Natural killer cell (primary cell): Measurements from ENCODE around the gene ADGRV1. TPM values are rescaled to one million over a fixed set of nuclear protein-coding genes. Genes with fewer than 3 reads are reported as not detected.

ENCODE experiments used
- ATAC-seq, 3 donors: fragments of 150-1000 bp in 2 of 3; fragments of 200-7000 bp in 1 of 3; cut with Tn5 transposase; 1 replicate in 1 of 3; 2 replicates in 2 of 3; pipeline ENCODE4 v1.10.0; 2021; ENCODE audit warnings: mild to moderate bottlenecking in 2 of 3, moderate library complexity in 2 of 3
- DNase-seq, 2 donors: peaks; one replicate each; pipeline versions ENCODE4 v3.0.0 to v3.0.0-alpha.2; 2013 to 2021; ENCODE audit warnings: mixed read lengths in 1 of 2
- H3K27ac ChIP-seq: one replicate; pipeline ENCODE4 v1.5.1; 2013; ENCODE audit warnings: mild to moderate bottlenecking, low read length
- H3K27me3 ChIP-seq: one replicate; pipeline ENCODE4 v1.6.1; 2013; ENCODE audit warnings: low read length; ENCODE audit not compliant: control insufficient read depth, insufficient read depth
- H3K36me3 ChIP-seq: one replicate; pipeline ENCODE4 v1.6.1; 2013; ENCODE audit warnings: low read length; ENCODE audit not compliant: control insufficient read depth, insufficient read depth
- H3K4me1 ChIP-seq: one replicate; pipeline ENCODE4 v1.6.1; 2013; ENCODE audit warnings: low read length; ENCODE audit not compliant: control insufficient read depth, insufficient read depth
- H3K4me3 ChIP-seq: one replicate; pipeline ENCODE4 v1.5.1; 2013; ENCODE audit warnings: low read length
- H3K9me3 ChIP-seq: one replicate; pipeline ENCODE4 v1.6.1; 2013; ENCODE audit warnings: low read length; ENCODE audit not compliant: control insufficient read depth, insufficient read depth
- H3K27ac Mint-ChIP-seq, 2 donors: one replicate each; pipeline ENCODE4 v1.8.0; 2022; ENCODE audit warnings: mild to moderate bottlenecking in 2 of 2, mixed read lengths in 2 of 2, moderate library complexity in 1 of 2
- H3K27me3 Mint-ChIP-seq, 2 donors: one replicate each; pipeline ENCODE4 v1.8.0; 2022; ENCODE audit warnings: low read depth in 2 of 2, mixed read lengths in 2 of 2
- H3K36me3 Mint-ChIP-seq: one replicate; pipeline ENCODE4 v1.8.0; 2022; ENCODE audit warnings: mixed read lengths
- H3K4me1 Mint-ChIP-seq, 2 donors: one replicate each; pipeline ENCODE4 v1.8.0; 2022; ENCODE audit warnings: mixed read lengths in 2 of 2
- H3K4me3 Mint-ChIP-seq: one replicate; pipeline ENCODE4 v1.8.0; 2022; ENCODE audit warnings: mild to moderate bottlenecking, moderate library complexity, mixed read lengths
- H3K9me3 Mint-ChIP-seq, 2 donors: one replicate each; pipeline ENCODE4 v1.8.0; 2022; ENCODE audit warnings: mixed read lengths in 2 of 2
- WGBS: methylation state at CpG from one replicate; pipeline ENCODE4 v1.1.7; 2013; ENCODE audit warnings: missing lambda C conversion rate; ENCODE audit not compliant: insufficient coverage; 5-methylcytosine and 5-hydroxymethylcytosine counted together
- intact Hi-C: fragments of 100-400 bp; cut with micrococcal nuclease; formaldehyde crosslinking; loops from one replicate; pipeline ENCODE4 v1.14.2; 2022
- total RNA-seq, 4 donors: library from RNA; stranded (reverse); fragments of 120-200 nt in 1 of 4; gene quantifications; one replicate each; pipeline versions ENCODE4 v1.2.3 to v1.2.4, GENCODE V29; 2013 to 2022
- TF ChIP-seq, protein P1 (sequence below): fragments of 200-600 bp; IDR thresholded peaks from one replicate; pipeline ENCODE4 v1.8.0; 2022; ENCODE audit warnings: antibody characterized with exemption

ADGRV1 gene
- total RNA-seq, 3 donors from 2014 or later (not counting 1 experiment from before 2014, with no cell fraction given), result 0.50 to 0.71 TPM; not detected in 1

DNA sequence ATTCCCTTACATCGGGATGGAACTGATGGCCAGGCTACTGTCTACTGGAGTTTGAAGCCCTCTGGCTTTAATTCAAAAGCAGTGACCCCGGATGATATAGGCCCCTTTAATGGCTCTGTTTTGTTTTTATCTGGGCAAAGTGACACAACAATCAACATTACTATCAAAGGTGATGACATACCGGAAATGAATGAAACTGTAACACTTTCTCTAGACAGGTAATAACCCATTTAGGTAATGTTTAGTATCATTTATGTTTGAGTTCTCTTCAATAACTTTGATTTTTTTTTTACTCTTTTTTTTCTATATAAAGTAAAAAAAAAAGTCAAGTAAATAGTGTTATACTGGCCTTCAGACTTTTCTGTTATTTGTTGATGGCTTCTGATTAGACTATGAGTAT lies 79.1 kb downstream of the ADGRV1 start:
- no peaks in the 10 kb centered on the region for H3K4me1 Mint-ChIP-seq
- no peaks in the 10 kb centered on the region for H3K4me1 ChIP-seq
- no peak overlapping the region for H3K4me3 ChIP-seq
- 86% methylated on average over 2 of the region's 3 CpGs for WGBS
- no peaks in the 10 kb centered on the region for H3K27me3 Mint-ChIP-seq
- ATAC-seq, result no peak
- no peaks in the 10 kb centered on the region for H3K9me3 ChIP-seq
- intact Hi-C loops, result no loop called here
- H3K27ac ChIP-seq, result no peak overlapping the region
- no peaks in the 10 kb centered on the region for H3K36me3 ChIP-seq
- DNase-seq, result no peak
- no peaks in the 10 kb centered on the region for H3K27me3 ChIP-seq
- H3K27ac Mint-ChIP-seq, result no peak overlapping the region
- no peaks in the 10 kb centered on the region for H3K36me3 Mint-ChIP-seq
- TF ChIP-seq, protein P1, sequence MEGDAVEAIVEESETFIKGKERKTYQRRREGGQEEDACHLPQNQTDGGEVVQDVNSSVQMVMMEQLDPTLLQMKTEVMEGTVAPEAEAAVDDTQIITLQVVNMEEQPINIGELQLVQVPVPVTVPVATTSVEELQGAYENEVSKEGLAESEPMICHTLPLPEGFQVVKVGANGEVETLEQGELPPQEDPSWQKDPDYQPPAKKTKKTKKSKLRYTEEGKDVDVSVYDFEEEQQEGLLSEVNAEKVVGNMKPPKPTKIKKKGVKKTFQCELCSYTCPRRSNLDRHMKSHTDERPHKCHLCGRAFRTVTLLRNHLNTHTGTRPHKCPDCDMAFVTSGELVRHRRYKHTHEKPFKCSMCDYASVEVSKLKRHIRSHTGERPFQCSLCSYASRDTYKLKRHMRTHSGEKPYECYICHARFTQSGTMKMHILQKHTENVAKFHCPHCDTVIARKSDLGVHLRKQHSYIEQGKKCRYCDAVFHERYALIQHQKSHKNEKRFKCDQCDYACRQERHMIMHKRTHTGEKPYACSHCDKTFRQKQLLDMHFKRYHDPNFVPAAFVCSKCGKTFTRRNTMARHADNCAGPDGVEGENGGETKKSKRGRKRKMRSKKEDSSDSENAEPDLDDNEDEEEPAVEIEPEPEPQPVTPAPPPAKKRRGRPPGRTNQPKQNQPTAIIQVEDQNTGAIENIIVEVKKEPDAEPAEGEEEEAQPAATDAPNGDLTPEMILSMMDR, result no peak
- no peak overlapping the region for H3K4me3 Mint-ChIP-seq
- no peaks in the 10 kb centered on the region for H3K9me3 Mint-ChIP-seq

DNA sequence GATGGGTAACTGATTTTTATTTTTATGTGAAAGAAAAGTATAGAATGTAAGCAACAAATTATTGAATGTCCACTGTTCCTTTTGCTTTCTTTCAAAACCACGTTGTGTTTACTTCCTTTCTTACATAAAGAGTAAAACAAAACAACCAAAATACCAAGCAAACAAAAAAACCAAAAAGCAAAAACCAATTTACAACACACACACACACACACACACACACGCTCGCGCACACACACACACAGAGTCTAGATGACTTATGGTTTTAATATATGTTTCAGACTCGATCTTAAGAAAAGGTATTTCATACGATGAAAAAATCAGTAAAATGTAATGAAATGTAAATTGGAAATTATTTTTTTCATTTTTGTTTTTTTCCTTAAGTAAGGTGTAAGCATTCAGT lies 80.3 kb downstream of the ADGRV1 start:
- TF ChIP-seq, protein P1, result no peak
- 78% methylated on average over 5 of the region's 6 CpGs for WGBS
- Histone ChIP-seq H3K9me3 (no peaks in the 10 kb centered on the region), H3K4me3 (no peak overlapping the region), H3K27ac (no peak overlapping the region), H3K4me1 (no peaks in the 10 kb centered on the region), H3K36me3 (no peaks in the 10 kb centered on the region), H3K27me3 (no peaks in the 10 kb centered on the region)
- Mint-ChIP-seq H3K4me1 (no peaks in the 10 kb centered on the region), H3K27me3 (no peaks in the 10 kb centered on the region), H3K9me3 (no peaks in the 10 kb centered on the region), H3K27ac (no peak overlapping the region), H3K4me3 (no peak overlapping the region), H3K36me3 (no peaks in the 10 kb centered on the region)
- no peak for ATAC-seq
- intact Hi-C loops, result no loop called here
- DNase-seq, result no peak

DNA sequence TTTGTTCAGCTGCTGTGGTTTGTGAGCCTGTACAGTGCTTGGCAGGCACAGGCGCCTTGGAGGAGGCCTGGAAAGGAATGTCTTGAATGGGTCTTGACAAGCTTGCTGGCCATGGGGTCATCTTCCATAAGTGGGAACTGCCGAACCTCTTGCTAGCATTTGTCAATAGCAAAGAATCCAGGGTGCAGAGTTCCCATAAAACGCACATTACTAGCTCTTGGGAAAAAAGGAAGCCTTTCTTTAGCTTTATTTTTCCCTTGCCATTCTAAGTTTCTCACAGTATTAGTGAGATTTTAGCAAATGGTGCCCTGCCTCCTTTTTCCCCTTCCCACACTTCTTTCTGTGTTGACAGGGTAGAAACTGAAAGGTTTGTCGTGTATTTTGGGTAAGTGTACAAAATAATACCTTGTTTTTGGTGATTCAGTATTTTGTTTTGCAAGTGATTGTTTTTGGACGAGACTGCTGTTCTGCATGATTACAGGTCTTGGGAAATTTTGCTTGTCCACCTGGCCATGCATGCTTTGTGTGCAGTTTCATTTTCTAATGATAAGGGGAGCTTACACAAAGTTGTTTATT lies 82.0 kb downstream of the ADGRV1 start:
- Mint-ChIP-seq H3K9me3 (no peaks in the 10 kb centered on the region), H3K27me3 (no peaks in the 10 kb centered on the region), H3K27ac (no peak overlapping the region), H3K4me1 (no peaks in the 10 kb centered on the region), H3K36me3 (no peaks in the 10 kb centered on the region), H3K4me3 (no peak overlapping the region)
- Histone ChIP-seq H3K4me1 (no peaks in the 10 kb centered on the region), H3K4me3 (no peak overlapping the region), H3K9me3 (no peaks in the 10 kb centered on the region), H3K27ac (no peak overlapping the region), H3K36me3 (no peaks in the 10 kb centered on the region), H3K27me3 (no peaks in the 10 kb centered on the region)
- TF ChIP-seq, protein P1, result no peak
- WGBS, result 79% methylated on average over 5 of the region's 5 CpGs
- ATAC-seq (no peak), DNase-seq (no peak)
- intact Hi-C loops, result no loop called here

DNA sequence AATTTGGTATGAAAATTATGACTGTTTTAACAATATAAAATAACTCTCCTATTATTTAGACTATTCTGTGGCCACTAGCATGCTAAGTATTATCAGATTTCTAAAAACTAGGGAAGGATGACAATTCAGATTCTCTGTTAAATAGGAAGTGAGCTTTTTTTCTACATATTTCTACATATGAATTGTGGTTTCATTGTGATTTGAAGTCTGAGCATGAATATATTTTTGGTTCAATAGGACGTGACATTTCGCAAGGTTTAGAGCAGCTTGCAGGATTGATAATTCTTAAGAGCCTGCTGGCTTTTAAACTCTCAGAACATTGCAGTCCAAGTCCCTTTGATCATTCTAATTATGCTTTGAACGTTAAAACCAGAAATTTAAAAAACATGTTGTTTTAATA lies 82.9 kb downstream of the ADGRV1 start:
- DNase-seq (no peak), ATAC-seq (no peak)
- Histone ChIP-seq H3K4me3 (no peak overlapping the region), H3K27me3 (no peaks in the 10 kb centered on the region), H3K9me3 (no peaks in the 10 kb centered on the region), H3K36me3 (no peaks in the 10 kb centered on the region), H3K4me1 (no peaks in the 10 kb centered on the region), H3K27ac (no peak overlapping the region)
- Mint-ChIP-seq H3K9me3 (no peaks in the 10 kb centered on the region), H3K4me3 (no peak overlapping the region), H3K27me3 (no peaks in the 10 kb centered on the region), H3K4me1 (no peaks in the 10 kb centered on the region), H3K27ac (no peak overlapping the region), H3K36me3 (no peaks in the 10 kb centered on the region)
- 28% methylated on average over 2 of the region's 3 CpGs for WGBS
- TF ChIP-seq, protein P1, result no peak
- intact Hi-C loops, result no loop called here
